ENCODE data around the gene ZDHHC8. TPM values are rescaled to one million over a fixed set of nuclear protein-coding genes. Genes with fewer than 3 reads are reported as not detected.

ZDHHC8 gene
- total RNA-seq, 2 experiments from 2014 or later = 57.9 to 66.3 TPM

GRCh38 chr22:20112623-20113511 lies 18.7 kb upstream of the ZDHHC8 start:
- peak overlapping the region; percentile 70 for H3K27ac Mint-ChIP-seq
- peaks cover 20% of the 10 kb centered on the region for H3K36me3 Mint-ChIP-seq
- no peaks in the 10 kb centered on the region for H3K27me3 Mint-ChIP-seq
- H3K9me3 Mint-ChIP-seq (ENCODE audit: low read depth) = no peaks in the 10 kb centered on the region
- CTCF ChIA-PET = interaction anchor here (2.9 kb wide), 1 partner anchor 11 kb away, joined by 21 read pairs; no protein-coding TSS in a partner anchor
- peaks cover 46% of the 10 kb centered on the region for H3K4me1 Mint-ChIP-seq
- H3K4me3 Mint-ChIP-seq = no peak overlapping the region
- DNase-seq (no peak), ATAC-seq (no peak)

GRCh38 chr22:20113551-20114310 lies 17.9 kb upstream of the ZDHHC8 start:
- DNase-seq (no peak), ATAC-seq (no peak)
- Mint-ChIP-seq H3K27me3 (no peaks in the 10 kb centered on the region), H3K4me3 (peak overlapping the region; percentile 17), H3K9me3 (ENCODE audit: low read depth) (no peaks in the 10 kb centered on the region), H3K36me3 (peaks cover 23% of the 10 kb centered on the region), H3K4me1 (peaks cover 51% of the 10 kb centered on the region), H3K27ac (peak overlapping the region; percentile 64)
- CTCF ChIA-PET = no interaction called here

GRCh38 chr22:20114506-20115475 lies 16.8 kb upstream of the ZDHHC8 start:
- ATAC-seq (no peak), DNase-seq (no peak)
- peak overlapping the region; percentile 37 for H3K4me3 Mint-ChIP-seq
- peaks cover 31% of the 10 kb centered on the region for H3K36me3 Mint-ChIP-seq
- no peaks in the 10 kb centered on the region for H3K9me3 Mint-ChIP-seq (ENCODE audit: low read depth)
- peaks cover 60% of the 10 kb centered on the region for H3K4me1 Mint-ChIP-seq
- H3K27me3 Mint-ChIP-seq = no peaks in the 10 kb centered on the region
- peak overlapping the region; percentile 64 for H3K27ac Mint-ChIP-seq
- CTCF ChIA-PET = interaction anchor here (0.9 kb wide), 1 partner anchor 23 kb away, joined by 3 read pairs; no protein-coding TSS in a partner anchor

GRCh38 chr22:20115691-20116375 lies 15.8 kb upstream of the ZDHHC8 start, which contains the start of gene RANBP1:
Gene RANBP1 (plus strand): TSS chr22:20116104. CDS start chr22:20116185, 81 bp downstream.
- Mint-ChIP-seq H3K4me3 (peak within 1 kb of the TSS; percentile 89), H3K9me3 (ENCODE audit: low read depth) (no peaks in the 10 kb centered on the region), H3K36me3 (peaks cover 40% of the 10 kb centered on the region), H3K4me1 (peaks cover 67% of the 10 kb centered on the region), H3K27me3 (no peaks in the 10 kb centered on the region), H3K27ac (peak within 1 kb of the TSS; percentile 91)
- CTCF ChIA-PET = interaction anchor here (2.2 to 2.6 kb wide), 2 partner anchors 13 to 14 kb away, joined by 9 to 17 read pairs; no protein-coding TSS in a partner anchor
- ATAC-seq = no peak
- DNase-seq = no peak

- no peak for ATAC-seq
- H3K4me3 Mint-ChIP-seq = peak overlapping the region; percentile 89
- CTCF ChIA-PET = interaction anchor here (2.2 to 2.6 kb wide), 2 partner anchors 13 to 15 kb away, joined by 9 to 17 read pairs; no protein-coding TSS in a partner anchor
- H3K27me3 Mint-ChIP-seq = no peaks in the 10 kb centered on the region
- no peak for DNase-seq
- no peaks in the 10 kb centered on the region for H3K9me3 Mint-ChIP-seq (ENCODE audit: low read depth)
- peak overlapping the region; percentile 91 for H3K27ac Mint-ChIP-seq
- H3K36me3 Mint-ChIP-seq = peaks cover 39% of the 10 kb centered on the region
- H3K4me1 Mint-ChIP-seq = peaks cover 63% of the 10 kb centered on the region
Measured at GRCh38 chr22:20116376-20116950, 15.1 kb upstream of the ZDHHC8 start.

GRCh38 chr22:20116951-20117632 lies 14.5 kb upstream of the ZDHHC8 start, which contains the start of gene TRMT2A:
Gene TRMT2A (minus strand): TSS chr22:20117226. CDS start chr22:20116906, 320 bp downstream.
- Mint-ChIP-seq H3K27ac (peak within 1 kb of the TSS; percentile 91), H3K27me3 (no peaks in the 10 kb centered on the region), H3K36me3 (peaks cover 44% of the 10 kb centered on the region), H3K4me1 (peaks cover 62% of the 10 kb centered on the region), H3K9me3 (ENCODE audit: low read depth) (no peaks in the 10 kb centered on the region), H3K4me3 (peak within 1 kb of the TSS; percentile 89)
- DNase-seq = peak; percentile 98
- CTCF ChIA-PET = interaction anchor here (0.8 to 2.6 kb wide), 8 partner anchors 12 to 146 kb away, joined by 3 to 17 read pairs (median 4); no protein-coding TSS in a partner anchor
- ATAC-seq = peak; percentile 86

GRCh38 chr22:20117633-20118299 lies 13.8 kb upstream of the ZDHHC8 start:
- CTCF ChIA-PET = interaction anchor here (0.8 to 2.6 kb wide), 10 partner anchors 11 to 387 kb away, joined by 3 to 17 read pairs (median 4); no protein-coding TSS in a partner anchor
- H3K4me1 Mint-ChIP-seq = peaks cover 61% of the 10 kb centered on the region
- peak overlapping the region; percentile 89 for H3K4me3 Mint-ChIP-seq
- peak; percentile 77 for DNase-seq
- ATAC-seq = peak; percentile 38
- peak overlapping the region; percentile 82 for H3K27ac Mint-ChIP-seq
- H3K9me3 Mint-ChIP-seq (ENCODE audit: low read depth) = no peaks in the 10 kb centered on the region
- H3K27me3 Mint-ChIP-seq = no peaks in the 10 kb centered on the region
- peaks cover 47% of the 10 kb centered on the region for H3K36me3 Mint-ChIP-seq

- ATAC-seq = no peak
Measured at GRCh38 chr22:20118300-20119020, 13.1 kb upstream of the ZDHHC8 start.

GRCh38 chr22:20121856-20122415 lies 9.7 kb upstream of the ZDHHC8 start:
- H3K4me1 Mint-ChIP-seq = peaks cover 34% of the 10 kb centered on the region
- no peak overlapping the region for H3K4me3 Mint-ChIP-seq
- no peaks in the 10 kb centered on the region for H3K9me3 Mint-ChIP-seq (ENCODE audit: low read depth)
- peaks cover 42% of the 10 kb centered on the region for H3K36me3 Mint-ChIP-seq
- DNase-seq = no peak
- H3K27me3 Mint-ChIP-seq = no peaks in the 10 kb centered on the region
- CTCF ChIA-PET = interaction anchor here (0.8 kb wide), 1 partner anchor 11 kb away, joined by 3 read pairs; no protein-coding TSS in a partner anchor
- H3K27ac Mint-ChIP-seq = peak overlapping the region; percentile 28
- ATAC-seq = no peak

More at GRCh38 chr22:20118300-20119020, 13.1 kb upstream of the ZDHHC8 start:
- DNase-seq = no peak
- H3K27me3 Mint-ChIP-seq = no peaks in the 10 kb centered on the region
- peak overlapping the region; percentile 89 for H3K4me3 Mint-ChIP-seq
- H3K27ac Mint-ChIP-seq = peak overlapping the region; percentile 82
- H3K9me3 Mint-ChIP-seq (ENCODE audit: low read depth) = no peaks in the 10 kb centered on the region
- peaks cover 47% of the 10 kb centered on the region for H3K36me3 Mint-ChIP-seq
- CTCF ChIA-PET = interaction anchor here (0.8 to 2.6 kb wide), 7 partner anchors 10 to 388 kb away, joined by 3 to 17 read pairs (median 3); no protein-coding TSS in a partner anchor
- H3K4me1 Mint-ChIP-seq = peaks cover 57% of the 10 kb centered on the region
